Ovary (tissue), 3 donors: ENCODE measurements around the gene ITPK1.

Experiments used
- CTCF ChIP-seq, 3 donors: fragments of 450-650 bp in 2 of 3; fragments of 200-600 bp in 1 of 3; IDR thresholded peaks; one replicate each; pipeline versions ENCODE4 v1.5.1 to v1.8.0; 2016 to 2022; ENCODE audit warnings: antibody characterized with exemption in 3 of 3, mild to moderate bottlenecking in 1 of 3
- EP300 ChIP-seq: sonication (generic); formaldehyde crosslinking; IDR thresholded peaks from one replicate; pipeline ENCODE4 v1.6.1; 2017; ENCODE audit warnings: antibody characterized with exemption
- POLR2A ChIP-seq: fragments of 450-650 bp; IDR thresholded peaks from one replicate; pipeline ENCODE4 v1.6.1; 2017; ENCODE audit warnings: antibody characterized with exemption, mild to moderate bottlenecking, moderate library complexity
- donor health status: DM: no; HTN: no; CAD: no.

GRCh38 chr14:93073358-93073707 is 42.4 kb downstream of the ITPK1 start:
- TF ChIP-seq CTCF (IDR thresholded peaks at IDR 0.05), result no peak
- TF ChIP-seq POLR2A, result no peak
- no peak for TF ChIP-seq EP300
